ENCODE results near the gene ZNF740. TPM values are rescaled to one million over a fixed set of nuclear protein-coding genes. Genes with fewer than 3 reads are reported as not detected.

The ZNF740 gene
- total RNA-seq, 4 donors from 2014 or later = 14.9 to 27.7 (median 17.4) TPM

- Histone ChIP-seq H3K27ac (peak overlapping the region in 3 of 4 donors; percentile 34 to 99 (median 39)), H3K9me3 (no peaks in the 10 kb centered on the region), H3K4me3 (no peak overlapping the region), H3K4me1 (peaks cover 0 to 67% (median 35%) of the 10 kb centered on the region in 3 donors), H3K27me3 (no peaks in the 10 kb centered on the region), H3K36me3 (peaks cover 0 to 73% of the 10 kb centered on the region in 2 donors)
- no peak for TF ChIP-seq POLR2AphosphoS5 (IDR thresholded peaks at IDR 0.05)
- TF ChIP-seq CTCF (IDR thresholded peaks at IDR 0.05) = no peak
- no peak for TF ChIP-seq EP300 (IDR thresholded peaks at IDR 0.05)
- no peak for TF ChIP-seq POLR2A (IDR thresholded peaks at IDR 0.05)
- WGBS, 2 donors (ENCODE audit: low coverage in 1 of 2) = 50 to 75% methylated on average over 1 to 5 of the region's 5 CpGs
- ATAC-seq = no peak
Measured at GRCh38 chr12:53214221-53214620, 33.7 kb downstream of the ZNF740 start.

- no peak for ATAC-seq
- Histone ChIP-seq H3K27me3 (no peaks in the 10 kb centered on the region), H3K9me3 (no peaks in the 10 kb centered on the region), H3K36me3 (peaks cover 0 to 66% of the 10 kb centered on the region in 2 donors), H3K4me1 (peaks cover 0 to 71% (median 35%) of the 10 kb centered on the region in 3 donors), H3K27ac (peak overlapping the region in 3 of 4 donors; percentile 34 to 99 (median 39)), H3K4me3 (no peak overlapping the region)
- TF ChIP-seq POLR2AphosphoS5 (IDR thresholded peaks at IDR 0.05) (no peak), CTCF (IDR thresholded peaks at IDR 0.05) (no peak), POLR2A (IDR thresholded peaks at IDR 0.05) (no peak), EP300 (IDR thresholded peaks at IDR 0.05) (no peak)
- WGBS, 2 donors (ENCODE audit: low coverage in 1 of 2) = 0 to 77% methylated on average over 1 to 10 of the region's 12 CpGs
Measured at GRCh38 chr12:53214687-53215455, 34.3 kb downstream of the ZNF740 start.

- WGBS, 2 donors (ENCODE audit: low coverage in 1 of 2) = 60 to 83% methylated on average over 1 to 3 of the region's 8 CpGs
- peak overlapping the region in 3 of 4 donors; percentile 34 to 99 (median 39) for H3K27ac ChIP-seq
- ATAC-seq = no peak
- TF ChIP-seq POLR2AphosphoS5 (IDR thresholded peaks at IDR 0.05) (no peak), EP300 (IDR thresholded peaks at IDR 0.05) (no peak), POLR2A (IDR thresholded peaks at IDR 0.05) (no peak), CTCF (IDR thresholded peaks at IDR 0.05) (no peak)
- peaks cover 0 to 60% of the 10 kb centered on the region in 2 donors for H3K36me3 ChIP-seq
- peaks cover 0 to 76% (median 35%) of the 10 kb centered on the region in 3 donors for H3K4me1 ChIP-seq
- H3K4me3 ChIP-seq = no peak overlapping the region
- H3K27me3 ChIP-seq = no peaks in the 10 kb centered on the region
- no peaks in the 10 kb centered on the region for H3K9me3 ChIP-seq
Measured at GRCh38 chr12:53215497-53215896, 35.0 kb downstream of the ZNF740 start.

- 57 to 74% methylated on average over 3 to 5 of the region's 19 CpGs for WGBS, 2 donors (ENCODE audit: low coverage in 1 of 2)
- peaks cover 0 to 92% (median 40%) of the 10 kb centered on the region in 3 donors for H3K4me1 ChIP-seq
- ATAC-seq = no peak
Measured at GRCh38 chr12:53217051-53217930, 36.8 kb downstream of the ZNF740 start.

More at GRCh38 chr12:53217051-53217930, 36.8 kb downstream of the ZNF740 start:
- Histone ChIP-seq H3K27ac (peak overlapping the region; percentile 7 to 99 (median 96)), H3K27me3 (no peaks in the 10 kb centered on the region), H3K4me3 (peak overlapping the region in 1 of 2 donors; percentile 71), H3K36me3 (peaks cover 0 to 42% of the 10 kb centered on the region in 2 donors), H3K9me3 (no peaks in the 10 kb centered on the region)
- TF ChIP-seq POLR2A (IDR thresholded peaks at IDR 0.05) (no peak), POLR2AphosphoS5 (IDR thresholded peaks at IDR 0.05) (peak; percentile 54), CTCF (IDR thresholded peaks at IDR 0.05) (no peak)

Data from gastroesophageal sphincter (tissue), 4 donors.